GM19438 (cell line): ENCODE data around the gene SGSM1.
"Not testable (repeated sequence)": the region's sequence is repeated elsewhere in the genome, so short reads cannot be mapped to it uniquely, and the experiment has no call there.

ENCODE experiments used
- ATAC-seq: cut with Tn5 transposase; IDR thresholded peaks from one replicate; pipeline ENCODE4 v1.9.1; 2021; ENCODE audit warnings: low read depth; ENCODE audit not compliant: unreplicated experiment

The SGSM1 gene

GRCh38 chr22:24893341-24894070 lies 87.5 kb downstream of the SGSM1 start:
- ATAC-seq, result no peak

DNA sequence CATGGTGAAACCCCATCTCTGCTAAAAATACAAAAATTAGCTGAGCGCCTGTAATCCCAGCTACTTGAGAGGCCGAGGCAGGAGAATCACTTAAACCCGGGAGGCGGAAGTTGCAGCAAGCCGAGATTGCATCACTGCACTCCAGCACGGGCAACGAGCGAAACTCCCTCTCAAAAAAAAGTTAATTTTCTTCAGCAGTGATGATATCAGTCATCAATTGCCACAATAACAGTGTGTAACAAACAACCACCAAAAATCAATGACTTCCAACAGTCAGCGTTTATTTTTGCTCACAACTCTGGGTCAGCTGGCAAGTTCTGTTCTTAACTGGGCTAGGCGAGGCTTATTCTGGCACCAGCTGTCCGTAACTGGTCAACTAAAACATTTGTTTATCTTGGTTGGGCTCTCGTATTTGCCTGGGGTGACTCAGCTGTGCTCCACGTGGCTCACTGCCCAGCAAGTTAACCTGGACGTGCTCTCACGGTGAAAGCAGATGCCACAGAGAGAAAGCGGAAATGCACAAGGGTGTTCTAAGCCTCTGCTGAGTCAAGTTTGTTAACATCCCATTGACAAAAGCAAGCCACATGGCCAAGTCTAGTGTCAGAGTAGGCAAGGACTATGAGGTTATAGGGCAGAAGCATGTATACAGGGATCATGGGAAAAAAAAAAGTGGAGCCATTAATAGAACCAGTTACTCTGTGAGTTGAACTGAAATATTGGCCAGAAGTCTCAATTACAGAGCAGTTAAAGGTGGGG lies 88.4 kb downstream of the SGSM1 start:
- no peak for ATAC-seq

DNA sequence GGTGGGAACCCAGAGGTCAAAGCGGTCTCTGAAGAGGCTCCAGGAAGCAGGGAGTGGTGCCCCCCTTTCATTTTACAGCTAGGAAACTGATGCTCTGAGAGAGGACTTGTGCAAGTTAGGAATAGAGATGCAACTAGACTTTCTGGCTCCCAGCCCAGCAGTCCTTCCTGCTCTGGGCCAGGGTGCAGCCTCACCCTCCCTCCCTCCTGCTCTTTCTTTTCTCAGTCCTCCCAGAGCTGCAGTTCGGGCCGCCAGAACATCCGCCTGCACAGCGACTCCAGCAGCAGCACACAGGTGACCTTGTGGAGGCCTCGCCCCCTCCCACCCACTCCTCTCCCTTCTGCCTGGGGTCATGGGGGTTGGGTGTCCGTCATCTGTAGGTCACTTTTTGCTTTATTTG lies 89.0 kb downstream of the SGSM1 start:
- no peak for ATAC-seq

- no peak for ATAC-seq
Measured at GRCh38 chr22:24901448-24901847, 95.4 kb downstream of the SGSM1 start.

DNA sequence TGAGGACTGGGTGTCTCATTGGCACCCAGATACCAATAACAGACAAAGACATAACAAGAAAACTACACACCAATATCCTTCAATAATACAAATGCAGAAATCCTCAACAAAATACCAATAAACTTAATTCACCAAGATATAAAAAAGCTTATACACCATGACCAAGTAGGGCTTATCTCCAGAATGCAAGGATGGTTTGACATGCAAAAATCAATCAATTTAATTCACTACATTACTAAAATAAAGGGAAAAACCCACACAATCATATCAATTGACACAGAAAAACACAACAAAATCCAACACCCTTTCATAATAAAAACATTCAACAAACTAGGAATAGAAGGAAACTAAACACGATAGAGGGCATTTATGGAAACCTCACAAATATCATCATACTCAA lies 99.9 kb downstream of the SGSM1 start:
- no peak for ATAC-seq

GRCh38 chr22:24907101-24907500 lies 101.1 kb downstream of the SGSM1 start:
- ATAC-seq, result not testable (repeated sequence)

- no peak for ATAC-seq
Measured at GRCh38 chr22:24920029-24920428, 114.0 kb downstream of the SGSM1 start.

- no peak for ATAC-seq
Measured at GRCh38 chr22:24925586-24926427, 119.8 kb downstream of the SGSM1 start.

DNA sequence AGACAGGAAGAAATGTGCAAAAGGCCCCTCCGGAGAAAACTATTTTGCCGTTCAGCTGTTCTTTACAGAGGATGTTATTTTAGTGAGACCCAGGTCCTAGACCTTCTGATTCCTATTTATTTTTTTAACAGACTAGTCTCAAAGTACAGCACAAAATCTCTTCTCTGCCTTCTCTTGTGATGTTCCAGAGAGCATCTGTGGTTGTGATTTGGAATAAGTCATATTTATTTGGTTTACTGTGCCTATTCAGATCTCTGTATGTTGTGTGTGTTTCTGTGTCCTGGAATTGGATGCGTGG lies 120.4 kb downstream of the SGSM1 start:
- no peak for ATAC-seq

- ATAC-seq, result no peak
Measured at GRCh38 chr22:24926849-24927579, 121.0 kb downstream of the SGSM1 start.

- ATAC-seq, result no peak
Measured at GRCh38 chr22:24928322-24928721, 122.3 kb downstream of the SGSM1 start.

- no peak for ATAC-seq
Measured at GRCh38 chr22:24930678-24931077, 124.7 kb downstream of the SGSM1 start.

DNA sequence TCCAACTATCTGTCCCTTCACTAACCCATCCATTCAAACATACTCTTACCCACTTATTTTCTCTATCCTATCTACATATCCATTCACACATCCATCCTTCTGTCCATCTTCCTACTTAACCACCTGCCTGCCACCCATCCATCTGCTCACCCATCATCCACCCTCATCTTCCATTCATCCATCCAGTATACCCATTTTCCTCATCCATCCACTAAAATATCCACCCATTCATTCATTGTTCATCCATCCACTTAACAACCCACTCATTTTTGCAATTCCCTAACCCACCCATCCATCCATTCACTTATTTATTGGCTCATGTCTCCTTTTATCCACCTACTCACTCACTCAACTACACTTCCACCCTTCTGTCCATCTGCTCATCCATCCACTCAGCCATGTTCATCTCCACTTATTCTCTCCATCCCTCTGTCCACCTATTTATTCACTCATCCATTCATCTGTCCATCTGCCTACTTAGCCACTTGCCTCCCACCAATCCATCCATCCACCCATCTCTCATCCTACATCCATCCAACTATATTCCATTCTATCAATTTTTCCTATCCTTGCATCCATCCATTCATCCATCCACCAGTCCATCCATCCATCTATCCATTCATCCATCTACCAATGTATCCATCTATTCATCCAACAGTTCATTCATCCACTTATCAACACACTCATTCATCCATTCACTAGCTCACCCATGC lies 129.9 kb downstream of the SGSM1 start:
- no peak for ATAC-seq

DNA sequence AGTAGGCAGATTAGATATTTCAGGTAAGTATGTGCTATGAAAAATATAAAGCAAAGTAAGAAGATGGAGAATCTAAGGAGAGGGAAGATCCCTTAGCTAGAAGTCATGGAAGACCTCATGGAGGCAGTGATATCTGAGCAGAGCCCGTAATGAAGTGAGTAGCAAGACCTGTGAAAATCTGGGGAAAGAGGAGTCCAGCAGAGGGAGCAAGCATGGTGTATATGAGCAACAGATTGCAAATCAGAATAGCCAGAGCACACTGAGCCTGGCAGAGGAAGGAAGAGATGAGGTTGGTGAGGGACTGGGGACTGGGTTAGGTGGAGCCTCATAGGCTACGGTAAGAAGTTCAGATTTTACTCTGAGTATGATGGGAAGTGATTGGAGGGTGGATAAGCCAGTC lies 131.1 kb downstream of the SGSM1 start:
- ATAC-seq, result no peak

DNA sequence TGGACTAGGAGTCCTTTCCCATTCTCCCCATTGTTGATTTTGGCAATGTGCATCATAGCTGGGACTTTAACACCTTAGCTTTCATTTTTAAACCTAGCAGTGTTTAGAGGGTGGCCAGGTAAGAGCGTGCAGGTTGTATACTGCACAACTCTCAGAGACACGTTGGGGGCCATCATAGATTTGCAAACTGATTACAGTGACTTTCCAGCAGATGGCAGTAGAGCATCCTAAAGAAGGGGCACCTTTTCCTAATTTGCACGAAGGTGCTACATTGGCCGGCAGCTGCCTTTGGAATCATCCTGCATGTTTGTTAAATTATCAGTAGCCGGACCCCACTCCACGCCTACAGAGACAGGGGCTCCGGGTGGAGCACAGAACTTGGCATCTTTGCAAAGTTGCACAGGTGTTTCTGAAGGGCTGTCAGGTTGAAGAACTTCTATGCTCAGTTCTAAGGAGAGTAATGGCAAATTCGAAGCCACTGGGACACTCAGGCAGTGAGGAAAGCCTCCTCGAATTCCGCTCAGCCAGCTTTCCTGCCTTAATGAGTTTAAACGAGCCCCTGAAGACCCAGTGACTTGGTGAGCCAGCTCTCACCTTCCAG lies 132.8 kb downstream of the SGSM1 start:
- no peak for ATAC-seq

GRCh38 chr22:24942301-24942700 lies 136.3 kb downstream of the SGSM1 start:
- ATAC-seq, result no peak

DNA sequence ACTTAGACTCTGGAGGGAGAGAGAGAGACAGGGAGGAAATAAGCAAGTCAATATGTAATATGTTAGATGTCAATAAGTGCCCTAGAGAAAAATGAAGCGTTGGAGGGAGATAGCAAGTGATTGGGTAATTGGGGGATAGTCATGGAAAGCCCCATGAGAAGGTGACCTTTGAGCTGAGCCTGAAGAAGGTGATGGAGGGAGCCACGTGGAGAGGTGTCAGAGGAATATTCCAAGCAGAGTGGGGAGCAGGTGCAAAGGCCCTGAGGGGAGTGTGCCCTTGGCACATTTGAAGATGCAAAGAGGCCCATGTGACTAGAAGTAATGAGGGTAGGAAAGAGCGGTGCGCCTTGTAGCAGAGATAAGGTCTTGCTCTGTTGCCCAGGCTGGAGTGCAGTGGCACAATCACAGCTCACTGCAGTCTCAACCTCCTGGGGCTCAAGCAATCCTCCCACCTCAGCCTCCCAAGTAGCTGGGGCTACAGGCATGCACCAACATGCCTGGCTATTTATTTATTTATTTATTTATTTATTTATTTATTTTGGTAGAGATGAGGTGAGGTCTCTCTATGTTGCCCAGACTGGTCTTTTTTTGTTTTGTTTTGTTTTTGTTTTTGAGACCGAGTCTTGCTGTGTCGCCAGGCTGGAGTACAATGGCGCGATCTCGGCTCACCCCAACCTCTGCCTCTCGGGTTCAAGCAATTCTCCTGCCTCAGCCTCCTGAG lies 138.4 kb downstream of the SGSM1 start:
- no peak for ATAC-seq

GRCh38 chr22:24945430-24945829 lies 139.4 kb downstream of the SGSM1 start:
- ATAC-seq, result no peak

DNA sequence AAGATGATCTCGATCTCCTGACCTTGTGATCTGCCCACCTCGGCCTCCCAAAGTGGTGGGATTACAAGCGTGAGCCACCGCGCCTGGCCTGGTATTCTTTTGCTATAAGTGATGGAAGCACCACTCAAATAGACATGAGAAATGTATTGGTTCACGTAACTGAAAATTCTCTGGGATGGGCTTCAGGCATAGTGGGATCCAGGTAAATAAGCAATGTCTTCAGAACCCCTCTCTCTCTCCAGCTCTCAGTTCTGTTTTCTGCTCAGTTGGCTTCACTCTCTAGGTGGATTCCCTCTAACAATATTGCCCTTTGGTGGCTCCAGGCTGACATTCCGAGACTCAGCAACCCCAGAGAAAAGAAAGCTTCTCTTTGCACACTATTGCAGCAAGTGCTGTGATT lies 141.4 kb downstream of the SGSM1 start:
- no peak for ATAC-seq
